SHP77 (cell line): ENCODE measurements around the gene NAV1.
"Not testable (repeated sequence)": the region's sequence is repeated elsewhere in the genome, so short reads cannot be mapped to it uniquely, and the experiment has no call there.

Source experiments
- DNase-seq, 2 experiments: peaks; one replicate each; lab custom pipeline; 2025; lab: John Stamatoyannopoulos, UW

Gene NAV1

DNA sequence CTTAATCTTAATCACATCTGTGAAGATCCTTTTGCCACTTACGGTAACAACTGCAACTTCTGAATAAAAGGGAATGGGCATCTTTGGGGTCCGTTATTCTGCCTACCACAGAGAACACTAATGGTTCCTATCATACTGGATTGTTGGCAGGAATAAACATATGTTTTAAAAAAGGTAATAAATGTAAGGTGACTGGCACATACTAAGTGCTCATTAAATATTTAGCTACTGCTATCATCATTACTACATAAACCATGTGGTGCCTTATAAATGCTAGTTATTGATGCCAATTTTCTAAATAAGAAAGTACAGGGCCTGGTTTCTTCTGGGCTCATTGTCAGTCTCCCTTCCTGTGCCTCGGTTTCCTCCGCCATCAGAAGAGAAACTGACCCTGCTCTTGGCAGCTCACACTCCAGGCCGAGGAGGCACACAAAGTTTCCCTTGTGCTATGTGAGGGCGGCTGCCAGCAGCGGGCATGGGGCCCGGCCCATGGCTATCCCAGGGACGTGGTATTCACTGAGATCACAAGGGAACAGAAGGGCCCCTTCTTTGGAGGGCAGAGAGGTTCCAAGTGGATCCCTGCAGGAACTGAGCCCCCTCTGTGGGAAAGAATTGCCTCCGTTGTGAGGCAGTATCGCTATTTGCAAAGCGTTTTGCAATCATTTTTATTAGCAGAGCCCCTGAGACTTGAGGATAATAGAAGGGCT lies 26.2 kb downstream of the NAV1 start:
- DNase-seq, result no peak

DNA sequence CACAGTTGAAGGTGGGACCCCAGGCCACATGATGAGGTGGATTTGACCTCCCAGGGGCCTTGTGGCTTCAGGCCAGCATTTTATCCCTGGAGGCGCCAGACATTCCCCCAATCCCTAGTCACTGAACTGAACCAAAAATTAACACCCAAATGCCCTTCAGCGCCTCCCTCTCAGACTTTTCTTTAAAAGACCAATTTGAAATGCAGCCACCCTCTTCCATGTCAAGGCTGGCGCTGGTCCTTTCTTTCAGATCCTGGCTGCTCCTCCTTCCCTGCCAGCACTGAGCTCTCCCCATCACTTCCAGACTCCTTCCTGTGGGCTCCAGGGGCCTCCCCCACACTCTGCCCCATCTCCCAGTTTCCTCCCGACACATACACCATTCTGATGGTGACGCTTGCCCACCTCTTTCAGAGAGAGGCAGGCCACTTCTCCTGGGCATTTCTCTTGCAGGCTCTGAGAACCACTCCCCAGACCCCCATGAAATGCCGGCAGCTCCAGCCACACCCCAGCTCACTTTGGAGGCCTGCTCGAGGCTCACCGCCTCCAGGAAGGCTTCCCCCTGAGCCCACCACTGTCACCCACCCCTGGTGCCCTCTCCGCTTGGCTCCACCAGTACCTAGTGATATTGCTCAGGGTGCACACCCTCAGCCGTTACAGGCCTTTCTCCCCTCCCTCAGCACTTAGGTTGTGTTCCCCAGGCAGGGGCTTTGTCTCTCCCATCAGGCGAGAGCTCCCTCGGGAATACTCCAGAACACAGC lies 27.0 kb downstream of the NAV1 start:
- DNase-seq, result no peak

- no peak for DNase-seq
Measured at GRCh38 chr1:201566529-201566823, 27.5 kb downstream of the NAV1 start.

DNA sequence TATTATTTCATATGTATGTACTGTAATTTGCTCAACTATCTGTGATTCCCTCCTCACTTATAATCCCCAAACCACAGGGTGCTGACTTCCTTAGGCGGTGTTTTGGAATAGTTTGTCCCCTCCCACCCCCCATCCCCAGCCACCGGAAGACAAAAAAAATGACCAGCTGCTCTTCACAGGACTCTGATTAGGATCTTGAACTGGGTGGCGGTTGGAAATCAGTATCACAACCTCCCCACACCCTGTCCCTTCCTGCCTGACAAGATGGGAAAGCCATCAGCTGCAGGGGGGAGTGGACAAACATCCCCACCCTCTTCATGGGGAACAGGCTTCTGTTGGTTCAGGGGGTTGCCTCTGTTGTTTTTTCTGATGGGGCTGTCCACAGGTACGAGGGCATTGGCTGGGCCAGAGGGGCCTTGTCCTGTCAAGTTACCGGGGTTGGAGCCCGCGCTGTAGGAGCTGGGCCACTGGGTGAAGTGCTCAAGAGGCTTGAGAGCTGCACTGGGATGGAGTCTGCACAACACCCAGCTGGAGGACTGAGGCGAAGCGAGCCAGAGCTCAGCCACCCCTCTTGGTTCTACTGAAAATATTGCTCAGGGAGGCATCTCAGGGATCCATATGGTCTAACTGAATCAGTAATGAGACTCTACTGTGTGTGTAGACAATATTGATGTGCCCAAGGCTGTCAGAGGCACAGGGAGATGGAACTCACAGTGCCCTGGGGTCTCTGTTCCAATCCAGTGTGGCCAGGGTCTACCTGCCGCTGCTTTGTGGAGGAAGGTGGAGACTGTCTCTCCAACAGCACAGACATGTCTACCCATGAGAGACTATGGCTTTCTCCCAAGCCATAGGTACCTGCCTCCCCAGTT lies 28.2 kb downstream of the NAV1 start:
- DNase-seq, result peak; percentile 34 to 47

DNA sequence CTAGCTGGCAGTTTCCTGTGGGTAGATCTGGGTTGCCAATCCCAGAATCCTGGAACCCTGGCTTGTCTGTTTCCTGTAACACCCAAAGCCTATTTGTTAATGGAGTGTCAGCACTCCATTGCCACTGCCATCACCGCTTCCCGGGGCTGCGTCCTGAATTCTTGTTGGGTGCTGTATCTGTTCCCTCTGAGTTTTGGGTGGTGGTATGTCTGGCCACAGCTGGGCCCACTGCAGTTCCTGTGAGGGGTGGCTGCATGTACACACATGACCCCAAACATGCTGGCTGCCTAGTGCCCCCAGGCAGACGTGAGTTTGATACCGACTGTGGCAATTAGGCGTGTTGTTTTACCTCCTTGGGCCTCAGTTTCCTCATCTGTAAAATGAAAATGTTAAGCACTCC lies 29.3 kb downstream of the NAV1 start:
- no peak for DNase-seq

DNA sequence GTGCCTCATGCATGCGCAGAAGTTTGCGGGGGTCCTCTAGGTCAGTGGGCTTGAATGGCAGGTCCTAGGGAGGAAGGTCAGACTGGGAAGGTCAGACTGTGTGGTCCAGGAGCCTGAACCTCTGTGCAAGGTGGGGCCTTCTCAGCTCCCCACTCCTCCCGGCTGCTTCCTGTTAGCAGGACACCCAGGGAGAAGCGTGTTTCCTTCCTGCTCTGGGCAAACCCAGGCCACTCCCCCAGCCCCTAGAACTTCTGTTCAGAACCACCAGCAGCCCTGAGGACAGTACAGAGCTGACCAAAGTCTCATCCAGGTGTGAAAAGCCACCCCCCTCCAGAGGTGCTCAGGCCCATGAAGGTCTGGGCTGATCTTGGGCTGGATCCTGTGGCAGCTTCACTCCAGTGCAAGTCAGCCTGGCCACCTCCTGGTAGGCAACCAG lies 29.9 kb downstream of the NAV1 start:
- peak in 1 of 2 experiments; percentile 3 for DNase-seq

GRCh38 chr1:201570181-201570885 lies 31.4 kb downstream of the NAV1 start:
- DNase-seq, result no peak

DNA sequence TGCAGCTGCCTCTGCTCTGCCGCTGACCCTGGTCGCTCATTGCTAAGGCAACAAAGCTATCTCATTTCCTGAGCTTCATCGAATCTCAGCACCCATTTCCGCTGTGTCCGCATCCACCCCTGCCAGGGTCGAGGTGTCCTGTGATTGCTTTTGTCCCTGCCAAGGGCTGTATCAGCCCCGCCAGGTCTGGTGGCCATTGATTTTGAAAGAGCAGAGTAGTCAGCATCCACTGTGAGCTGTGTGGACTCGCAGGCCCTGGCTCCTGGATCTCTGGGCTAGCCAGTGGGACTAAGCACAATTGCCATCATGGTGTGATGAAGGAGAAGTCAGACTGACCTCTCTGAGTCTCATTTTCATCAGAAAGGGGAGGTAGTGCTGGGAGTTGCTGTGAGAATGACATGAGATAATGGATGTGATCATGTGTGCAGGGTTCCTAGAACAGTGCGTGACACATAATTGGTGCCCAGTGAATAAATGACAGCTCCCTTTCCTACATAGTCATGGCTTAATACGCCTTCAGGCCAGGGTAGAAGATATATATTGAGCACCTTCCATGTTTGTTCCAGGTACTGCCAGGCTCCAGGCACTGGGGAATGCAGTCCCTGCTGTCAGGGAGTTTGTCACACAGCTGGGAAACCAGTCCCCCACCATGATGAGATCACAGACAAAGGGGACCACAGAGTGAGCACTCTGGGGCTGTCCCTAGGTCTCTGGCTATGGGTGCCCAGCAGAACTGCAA lies 32.1 kb downstream of the NAV1 start:
- DNase-seq, result peak; percentile 6 to 43

GRCh38 chr1:201573030-201573429 lies 34.1 kb downstream of the NAV1 start:
- DNase-seq, result no peak

- DNase-seq, result no peak
Measured at GRCh38 chr1:201573923-201574322, 35.0 kb downstream of the NAV1 start.

GRCh38 chr1:201575912-201576311 lies 37.0 kb downstream of the NAV1 start:
- no peak for DNase-seq

DNA sequence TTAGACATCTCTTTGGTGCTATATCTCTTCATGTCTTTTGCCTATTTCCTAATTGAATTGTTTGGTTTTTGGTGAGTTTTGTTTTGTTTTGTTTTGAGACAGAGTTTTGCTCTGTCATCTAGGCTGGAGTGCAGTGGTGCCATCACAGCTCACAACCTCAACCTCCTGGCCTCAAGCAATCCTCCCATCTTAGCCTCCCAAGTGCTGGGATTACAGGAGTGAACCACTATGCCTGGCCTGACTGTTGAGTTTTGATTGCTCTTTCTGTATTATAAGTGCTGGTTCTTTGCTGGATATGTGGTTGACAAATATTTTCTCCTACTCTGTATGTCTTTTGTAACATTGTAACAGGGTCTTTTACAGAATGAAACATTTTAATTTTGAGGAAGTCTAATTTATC lies 38.0 kb downstream of the NAV1 start:
- no peak for DNase-seq

GRCh38 chr1:201578008-201578888 lies 39.3 kb downstream of the NAV1 start:
- no peak for DNase-seq

GRCh38 chr1:201581371-201581770 lies 42.4 kb downstream of the NAV1 start:
- DNase-seq, result not testable (repeated sequence)

DNA sequence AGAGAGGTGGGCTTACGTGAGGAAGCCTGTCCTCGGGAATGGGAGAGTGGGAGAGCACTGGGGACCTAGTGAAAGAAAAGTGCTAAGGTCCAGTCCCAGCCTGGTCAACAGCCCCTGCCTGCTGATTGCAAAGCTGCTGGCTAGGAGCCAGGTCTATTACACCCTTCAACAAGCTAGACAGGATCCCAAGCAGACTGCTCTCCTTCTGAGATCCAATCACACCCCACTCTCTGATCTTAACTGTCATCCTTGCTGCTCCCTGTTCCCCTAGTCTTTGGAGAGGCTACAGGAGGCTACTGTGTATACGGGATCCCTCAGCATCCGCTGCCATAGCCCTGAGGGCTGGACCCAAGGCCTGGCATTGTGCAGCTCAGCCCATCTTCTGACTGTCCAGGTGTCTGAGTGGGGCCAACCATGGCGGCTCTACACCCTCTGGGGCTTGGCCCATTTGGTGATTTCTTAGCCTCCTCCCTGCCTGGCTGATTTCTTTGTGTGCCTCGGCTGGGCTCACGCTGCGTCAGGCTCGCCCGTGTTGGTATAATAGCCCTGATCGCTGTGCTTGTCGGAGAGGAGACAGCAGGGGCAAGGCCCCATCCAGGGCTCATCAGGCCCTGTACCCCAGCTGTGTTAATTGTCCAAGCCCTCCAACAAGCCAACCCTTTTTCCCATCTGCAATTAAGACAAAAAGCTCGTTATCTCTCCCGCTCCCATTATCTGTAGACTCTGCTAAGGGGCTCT lies 43.9 kb downstream of the NAV1 start:
- DNase-seq, result peak; percentile 39 to 46

DNA sequence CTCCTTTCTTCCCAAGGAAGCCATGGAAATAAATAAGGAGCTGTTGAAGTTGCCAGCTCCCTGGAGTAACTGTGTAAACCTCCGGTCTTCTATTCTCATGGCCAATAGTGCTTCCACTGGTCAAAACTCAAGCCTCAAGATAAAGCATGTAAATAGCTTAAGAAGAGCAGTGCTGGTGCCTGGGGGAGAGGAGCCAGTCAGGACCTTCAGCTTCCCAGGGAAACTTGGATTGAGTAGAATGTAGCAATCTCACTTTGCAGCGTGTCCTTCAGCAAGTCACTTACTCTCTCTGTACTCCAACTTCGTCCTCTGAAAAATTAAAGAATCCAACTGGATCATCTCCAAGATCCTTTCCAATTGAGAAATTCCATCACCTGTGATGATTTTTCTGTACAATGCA lies 44.7 kb downstream of the NAV1 start:
- no peak for DNase-seq

- DNase-seq, result no peak
Measured at GRCh38 chr1:201584471-201585092, 45.7 kb downstream of the NAV1 start.

DNA sequence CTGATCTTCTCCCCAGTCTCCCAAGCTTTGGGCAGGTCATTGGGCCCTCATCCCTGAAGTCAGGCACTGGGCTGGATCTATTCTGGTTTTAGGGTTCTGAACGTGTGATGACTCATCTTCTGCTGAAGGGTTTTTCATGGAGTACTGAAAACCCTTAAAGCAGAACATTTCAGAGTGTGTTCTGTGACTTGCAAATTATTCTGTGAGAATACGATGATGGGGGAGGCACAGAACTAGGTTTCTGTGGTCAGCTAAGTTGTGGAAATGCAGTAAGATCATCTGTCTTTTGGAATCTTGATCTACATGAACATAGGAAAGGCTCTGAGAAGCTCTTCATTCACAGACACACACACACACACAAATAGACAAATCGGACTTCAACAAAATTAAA lies 46.2 kb downstream of the NAV1 start:
- no peak for DNase-seq

GRCh38 chr1:201585901-201586300 lies 47.0 kb downstream of the NAV1 start:
- DNase-seq, result no peak
